GM18519 (cell line): ENCODE measurements around the gene MEG3.
"Not testable (repeated sequence)": the region's sequence is repeated elsewhere in the genome, so short reads cannot be mapped to it uniquely, and the experiment has no call there.

ENCODE experiments used
- ATAC-seq: cut with Tn5 transposase; IDR thresholded peaks from one replicate; pipeline ENCODE4 v1.9.1; 2021; ENCODE audit warnings: mild to moderate bottlenecking, moderate library complexity; ENCODE audit not compliant: unreplicated experiment, low FRiP score

MEG3 gene

GRCh38 chr14:100813291-100813690 is 12.6 kb upstream of the MEG3 start:
- no peak for ATAC-seq

- no peak for ATAC-seq
These were observed 10.2 kb upstream of the MEG3 start for GRCh38 chr14:100815478-100816285.

GRCh38 chr14:100816286-100816949 is 9.5 kb upstream of the MEG3 start:
- ATAC-seq = no peak

GRCh38 chr14:100816950-100817901 is 8.7 kb upstream of the MEG3 start:
- no peak for ATAC-seq

GRCh38 chr14:100818221-100818699 is 7.7 kb upstream of the MEG3 start:
- ATAC-seq = no peak

- ATAC-seq = not testable (repeated sequence)
These were observed 7.0 kb upstream of the MEG3 start for GRCh38 chr14:100818923-100819322.

GRCh38 chr14:100819453-100819828 is 6.5 kb upstream of the MEG3 start:
- no peak for ATAC-seq

GRCh38 chr14:100819829-100820475 is 6.0 kb upstream of the MEG3 start:
- ATAC-seq = no peak

GRCh38 chr14:100820957-100821356 is 5.0 kb upstream of the MEG3 start:
- ATAC-seq = no peak

GRCh38 chr14:100822013-100822412 is 3.9 kb upstream of the MEG3 start:
- no peak for ATAC-seq

- ATAC-seq = no peak
These were observed 3.2 kb upstream of the MEG3 start for GRCh38 chr14:100822532-100823296.

GRCh38 chr14:100823413-100824080 is 2.4 kb upstream of the MEG3 start:
- ATAC-seq = no peak

GRCh38 chr14:100824091-100824551 is 1.8 kb upstream of the MEG3 start:
- ATAC-seq = no peak

- no peak for ATAC-seq
These were observed 811 bp upstream of the MEG3 start for GRCh38 chr14:100824901-100825712.

GRCh38 chr14:100826391-100827100 is 628 bp downstream of the MEG3 start:
- ATAC-seq = no peak

- ATAC-seq = no peak
These were observed 1.4 kb downstream of the MEG3 start for GRCh38 chr14:100827101-100828021.
